GM21825 (cell line): Measurements from ENCODE around the gene HOXA13.

Experiments used
- ATAC-seq: cut with Tn5 transposase; IDR thresholded peaks from one replicate; pipeline ENCODE4 v1.9.1; 2021; ENCODE audit warnings: mild to moderate bottlenecking, moderate library complexity; ENCODE audit not compliant: unreplicated experiment

The HOXA13 gene

GRCh38 chr7:27171637-27172314, 28.1 kb downstream of the HOXA13 start:
- ATAC-seq = no peak

- no peak for ATAC-seq
Measured at GRCh38 chr7:27171325-27171636, 28.6 kb downstream of the HOXA13 start.

- ATAC-seq = no peak
Measured at GRCh38 chr7:27170426-27171324, 29.2 kb downstream of the HOXA13 start.

- no peak for ATAC-seq
Measured at GRCh38 chr7:27169658-27170425, 30.0 kb downstream of the HOXA13 start.

- no peak for ATAC-seq
Measured at GRCh38 chr7:27168265-27168947, 31.5 kb downstream of the HOXA13 start.

- no peak for ATAC-seq
Measured at GRCh38 chr7:27167916-27168264, 32.0 kb downstream of the HOXA13 start.

- ATAC-seq = no peak
Measured at GRCh38 chr7:27166531-27167505, 33.1 kb downstream of the HOXA13 start.

GRCh38 chr7:27165996-27166530, 33.8 kb downstream of the HOXA13 start:
- no peak for ATAC-seq

GRCh38 chr7:27165089-27165995, 34.5 kb downstream of the HOXA13 start, which contains the start of gene HOXA9:
HOXA9 (minus strand) TSS chr7:27165537; CDS start chr7:27165457, 80 bp downstream.
- no peak for ATAC-seq

GRCh38 chr7:27164367-27165088, 35.4 kb downstream of the HOXA13 start:
- ATAC-seq = no peak

GRCh38 chr7:27164045-27164366, 35.9 kb downstream of the HOXA13 start:
- ATAC-seq = no peak

- ATAC-seq = no peak
Measured at GRCh38 chr7:27163288-27164044, 36.4 kb downstream of the HOXA13 start.

GRCh38 chr7:27162561-27163287, 37.2 kb downstream of the HOXA13 start:
- ATAC-seq = no peak

- no peak for ATAC-seq
Measured at GRCh38 chr7:27161721-27162560, 38.0 kb downstream of the HOXA13 start.

- ATAC-seq = no peak
Measured at GRCh38 chr7:27161214-27161720, 38.6 kb downstream of the HOXA13 start.
